ENCODE results near the gene PRICKLE2. TPM values are rescaled to one million over a fixed set of nuclear protein-coding genes. Genes with fewer than 3 reads are reported as not detected.

The PRICKLE2 gene
- total and polyA plus RNA-seq, 2 donors (not counting 3 experiments of a cell fraction or from before 2014, with no cell fraction given): 3.0 to 7.1 TPM

GRCh38 chr3:64122476-64122875 lies 102.8 kb downstream of the PRICKLE2 start:
- intact Hi-C loops (cut with micrococcal nuclease): no loop called here
- Histone ChIP-seq H3K4me3 (replicated peaks in 1 of 3; ENCODE audit: insufficient read depth in 1 of 3, low read depth in 1 of 3, low read length in 3 of 3) (no peak overlapping the region), H4K20me1 (replicated peaks; ENCODE audit: control insufficient read depth, extremely low read depth, insufficient read depth, low read length) (no peaks in the 10 kb centered on the region), H3K4me1 (ENCODE audit: control insufficient read depth, extremely low read depth, insufficient read depth, low read length) (no peaks in the 10 kb centered on the region), H3K36me3 (ENCODE audit: control insufficient read depth in 2 of 2, extremely low read depth in 1 of 2, insufficient read depth in 2 of 2, low read length in 2 of 2) (no peaks in the 10 kb centered on the region), H3K79me2 (ENCODE audit: control insufficient read depth, insufficient read depth, low read length) (no peaks in the 10 kb centered on the region), H3K9me1 (replicated peaks; ENCODE audit: control insufficient read depth, extremely low read depth, insufficient read depth, low read length) (no peaks in the 10 kb centered on the region), H3K27me3 (ENCODE audit: control insufficient read depth in 2 of 2, insufficient read depth in 2 of 2, low read length in 2 of 2) (peaks cover 0 to 1% of the 10 kb centered on the region in 2 experiments), H3K9me3 (replicated peaks; ENCODE audit: control insufficient read depth, insufficient read depth, low read length) (no peaks in the 10 kb centered on the region), H3K9ac (replicated peaks; ENCODE audit: extremely low read depth, insufficient read depth, low read length) (no peak overlapping the region), H3K27ac (ENCODE audit: insufficient read depth, low read depth, low read length) (no peak overlapping the region), H3K4me2 (ENCODE audit: insufficient read depth, low read length) (no peak overlapping the region), H2AFZ (ENCODE audit: low read depth, low read length) (no peak overlapping the region)
- FAIRE-seq: no peak
- no TSS peak for BruUV-seq (replicated peaks)
- CTCF ChIA-PET: no interaction called here
- TF ChIP-seq MYC (IDR thresholded peaks at IDR 0.05; ENCODE audit: low read depth, low read length): no peak
- no peak for TF ChIP-seq JUN (IDR thresholded peaks at IDR 0.05; ENCODE audit: borderline replicate concordance, insufficient read depth, insufficient read length, low read depth)
- TF ChIP-seq MAX (IDR thresholded peaks at IDR 0.05; ENCODE audit: insufficient read depth, insufficient read length): no peak
- TF ChIP-seq POLR2A (IDR thresholded peaks at IDR 0.05; ENCODE audit: low read depth, low read length): no peak
- TF ChIP-seq FOS (IDR thresholded peaks at IDR 0.05; ENCODE audit: borderline replicate concordance, insufficient read depth, low read length): no peak
- TF ChIP-seq GATA2 (IDR thresholded peaks at IDR 0.05; ENCODE audit: insufficient read depth, insufficient read length, low read depth, low read length): no peak
- TF ChIP-seq POLR2AphosphoS5 (IDR thresholded peaks at IDR 0.05; ENCODE audit: insufficient read depth, low read depth, low read length): no peak
- TF ChIP-seq CTCF (IDR thresholded peaks at IDR 0.05; ENCODE audit: extremely low read depth in 1 of 2, insufficient read depth in 1 of 2, low read depth in 1 of 2, low read length in 2 of 2): no peak
- no peak for TF ChIP-seq EZH2 (IDR thresholded peaks at IDR 0.05; ENCODE audit: borderline replicate concordance, low read depth, low read length, severe bottlenecking)
- POLR2A ChIA-PET: no interaction called here
- no peak for DNase-seq (ENCODE audit: low read depth, low spot score)
- dilution Hi-C loops (cut with MboI; ENCODE audit: extremely low pct_ligation_motif_present, low sequenced_read_pairs): no loop called here
